Right lobe of liver (tissue), 4 donors: ENCODE results near the gene PRDM16.

Source experiments
- CTCF ChIP-seq, 4 donors: fragments of 200-600 bp in 3 of 4; fragments of 450-650 bp in 1 of 4; IDR thresholded peaks; one replicate each; pipeline versions ENCODE4 v1.5.1 to v1.8.0; 2016 to 2022; ENCODE audit warnings: antibody characterized with exemption in 4 of 4, mild to moderate bottlenecking in 2 of 4
- POLR2A ChIP-seq: fragments of 450-650 bp; IDR thresholded peaks from one replicate; pipeline ENCODE4 v1.6.1; 2017; ENCODE audit warnings: antibody characterized with exemption, mild to moderate bottlenecking
- donor health status: DM: no; HTN: no; CAD: no.
- donor health status: DM: no; HTN: no; CAD: no.
- donor health status: DM: no; HTN: yes; CAD: no.

GRCh38 chr1:3060127-3060526, 8.9 kb upstream of the PRDM16 start:
- TF ChIP-seq CTCF (IDR thresholded peaks at IDR 0.05), result no peak
- TF ChIP-seq POLR2A, result no peak
